Activated T-cell treated with anti-CD3 and anti-CD28 coated beads, Interleukin-2, amount 50 U/mL, for 1 hour (primary cell): ENCODE data around the gene C16orf82.
A peak's percentile ranks its signal among the peaks of the same experiment; 100 is the strongest.

ENCODE experiments used
- DNase-seq: peaks from one replicate; pipeline ENCODE4 v3.0.0-alpha.2; 2020

The C16orf82 gene

GRCh38 chr16:27096375-27096774, 29.6 kb downstream of the C16orf82 start:
- DNase-seq: no peak

GRCh38 chr16:27097800-27098230, 31.1 kb downstream of the C16orf82 start:
- DNase-seq: no peak

GRCh38 chr16:27098366-27099049, 31.8 kb downstream of the C16orf82 start:
- DNase-seq: no peak

GRCh38 chr16:27102701-27103575, 36.2 kb downstream of the C16orf82 start:
- DNase-seq: no peak

GRCh38 chr16:27103954-27104353, 37.2 kb downstream of the C16orf82 start:
- DNase-seq: no peak

GRCh38 chr16:27106305-27106704, 39.6 kb downstream of the C16orf82 start:
- no peak for DNase-seq

- DNase-seq: no peak
Measured at GRCh38 chr16:27107185-27107592, 40.5 kb downstream of the C16orf82 start.

GRCh38 chr16:27108051-27108770, 41.5 kb downstream of the C16orf82 start:
- DNase-seq: no peak

- no peak for DNase-seq
Measured at GRCh38 chr16:27108826-27109665, 42.3 kb downstream of the C16orf82 start.

GRCh38 chr16:27109666-27110523, 43.2 kb downstream of the C16orf82 start:
- peak; percentile 90 for DNase-seq

GRCh38 chr16:27110524-27110896, 43.8 kb downstream of the C16orf82 start:
- no peak for DNase-seq

- DNase-seq: no peak
Measured at GRCh38 chr16:27111486-27111885, 44.8 kb downstream of the C16orf82 start.

GRCh38 chr16:27112093-27112811, 45.5 kb downstream of the C16orf82 start:
- DNase-seq: no peak

- DNase-seq: no peak
Measured at GRCh38 chr16:27113341-27113841, 46.7 kb downstream of the C16orf82 start.

GRCh38 chr16:27114006-27114405, 47.3 kb downstream of the C16orf82 start:
- no peak for DNase-seq

- no peak for DNase-seq
Measured at GRCh38 chr16:27118526-27118925, 51.8 kb downstream of the C16orf82 start.
